Stimulated activated CD4-positive, alpha-beta T cell treated with anti-CD3 and anti-CD28 coated beads, Interleukin-4, amount 100 ng/mL, for 4 hours (primary cell): ENCODE measurements around the gene SIGLEC1.

Source experiments
- DNase-seq, 2 experiments: peaks; one replicate each; pipeline ENCODE4 v3.0.0-alpha.2; 2020

The SIGLEC1 gene

DNA sequence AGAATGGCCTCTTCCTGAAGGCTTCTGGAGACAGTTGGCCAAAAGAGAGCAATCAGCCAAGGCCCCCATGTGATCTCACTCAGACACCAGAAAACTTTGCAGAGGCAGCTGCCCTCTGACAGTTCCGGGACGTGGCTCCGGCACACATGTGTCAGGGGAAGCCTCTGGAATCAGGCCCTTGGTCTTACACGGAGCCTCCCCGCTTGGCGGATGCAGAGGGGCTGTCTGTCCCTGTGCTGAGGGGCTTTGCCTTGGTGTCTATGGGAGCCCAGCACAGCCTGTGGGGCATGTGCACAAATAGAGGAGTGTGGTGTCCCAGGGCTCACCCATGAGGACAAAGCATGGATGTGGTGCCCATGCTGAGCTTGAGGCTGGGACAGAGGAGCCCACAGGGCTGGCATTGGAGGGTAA lies 13.8 kb downstream of the SIGLEC1 start:
- DNase-seq = no peak

DNA sequence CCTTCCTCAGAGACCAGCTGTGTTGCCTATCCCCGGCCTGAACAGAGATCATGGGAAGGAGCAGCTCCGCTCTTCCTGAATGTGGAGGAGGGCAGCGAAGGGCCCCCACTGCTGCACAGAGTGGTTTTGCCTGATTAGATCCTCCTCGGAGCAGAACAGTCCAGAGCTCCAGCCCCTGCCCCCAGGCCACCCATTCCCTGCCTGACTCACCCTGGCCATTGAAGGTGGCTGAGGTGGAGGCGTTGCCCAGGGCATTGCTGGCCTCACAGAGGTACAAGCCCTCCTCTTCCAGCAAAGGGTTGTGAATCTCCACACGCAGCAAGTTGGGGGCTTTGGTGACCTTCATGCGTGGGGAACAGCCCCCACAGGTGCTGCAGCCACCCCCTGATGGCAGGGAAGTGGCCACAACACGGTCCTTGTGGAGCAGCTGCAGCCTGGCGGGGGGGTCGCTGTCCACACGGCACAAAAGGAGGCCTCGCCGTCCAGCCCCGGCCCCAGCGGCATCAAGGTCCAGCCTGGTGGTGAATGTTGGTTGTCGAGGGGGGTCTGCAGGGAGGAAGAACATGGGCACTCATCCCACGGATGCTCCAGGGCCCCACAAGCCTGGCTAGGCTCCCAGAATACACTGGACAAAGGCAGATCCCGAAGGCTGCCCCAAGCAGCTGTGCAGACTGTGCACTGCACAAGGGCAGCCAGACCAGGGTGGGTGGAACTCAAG lies 14.7 kb downstream of the SIGLEC1 start:
- DNase-seq = no peak

DNA sequence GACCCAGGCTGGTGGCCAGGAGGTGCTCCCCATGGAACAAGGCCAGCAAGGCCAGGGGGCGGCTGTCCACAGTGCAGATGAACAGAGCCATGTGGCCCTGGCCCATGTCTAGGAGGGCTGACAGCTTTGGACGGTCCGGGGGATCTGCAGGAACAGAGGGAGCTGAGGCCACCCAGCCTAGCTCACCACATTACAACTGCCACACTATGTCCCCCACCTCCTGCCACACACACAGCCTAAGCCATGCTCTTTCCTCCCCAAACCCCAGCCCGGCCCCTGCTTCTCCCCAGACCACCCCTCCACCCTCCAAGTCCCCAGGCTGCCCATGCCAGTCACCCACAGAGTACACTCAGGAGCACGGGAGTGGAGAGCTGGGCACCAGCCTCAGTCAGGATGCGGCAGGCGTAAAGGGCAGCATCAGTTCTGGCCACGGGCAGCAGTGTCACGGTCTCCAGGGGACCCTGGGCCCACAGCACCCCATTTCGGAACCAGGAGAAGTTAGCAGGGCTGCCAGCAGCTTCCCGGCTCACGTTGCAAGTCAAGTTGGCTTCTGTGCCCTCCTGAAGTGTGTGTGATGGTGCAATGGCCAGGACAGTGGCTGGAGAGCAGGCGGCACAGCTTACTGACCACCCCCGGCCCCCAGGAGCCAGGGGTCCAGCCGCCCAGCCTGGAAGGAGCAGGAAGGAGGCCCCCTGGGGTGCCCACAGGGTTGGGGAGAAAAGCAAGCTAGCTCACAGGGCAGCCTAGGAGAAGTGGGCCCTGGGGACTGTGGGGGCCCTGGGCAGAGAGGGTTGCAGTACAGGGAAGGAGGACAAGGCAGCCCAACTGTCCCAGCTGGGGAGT lies 15.4 kb downstream of the SIGLEC1 start:
- DNase-seq = no peak

DNA sequence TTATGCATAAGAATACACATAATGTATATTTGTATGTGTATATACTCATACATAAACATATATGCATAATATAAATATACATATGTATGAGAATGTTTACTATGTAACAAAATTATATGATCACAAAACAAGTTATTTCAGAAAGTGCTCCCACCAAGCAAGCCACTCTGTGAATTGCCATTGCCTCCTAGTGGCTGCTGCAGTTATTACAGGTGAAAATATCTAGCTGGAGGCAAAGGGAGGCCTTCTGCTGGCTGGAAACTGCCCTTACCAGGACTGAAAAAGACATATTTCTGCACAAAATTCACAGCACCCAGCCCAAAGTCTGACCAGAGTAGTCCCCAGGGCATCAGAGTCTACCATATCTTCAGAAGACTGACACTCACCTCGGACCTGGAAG lies 16.2 kb downstream of the SIGLEC1 start:
- DNase-seq = no peak

DNA sequence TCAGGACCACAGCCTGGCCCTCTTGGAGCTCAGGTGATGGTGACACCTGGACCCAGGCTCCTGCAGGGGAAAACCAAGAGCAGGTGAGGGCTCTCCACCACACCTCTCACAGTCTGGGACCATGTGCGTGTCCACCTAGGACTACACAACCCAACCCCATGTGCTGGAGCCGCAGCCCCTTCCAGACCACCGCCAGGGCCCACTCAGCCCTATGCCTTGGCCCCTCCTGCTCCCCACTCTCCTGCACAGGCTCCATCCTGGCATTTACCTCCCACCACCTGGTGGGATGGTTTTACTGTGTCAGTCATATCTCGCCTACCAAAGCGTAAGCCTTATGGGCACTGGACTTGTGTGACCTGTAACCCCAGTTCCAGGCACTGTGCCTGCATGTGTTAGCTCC lies 17.5 kb downstream of the SIGLEC1 start:
- DNase-seq = no peak

DNA sequence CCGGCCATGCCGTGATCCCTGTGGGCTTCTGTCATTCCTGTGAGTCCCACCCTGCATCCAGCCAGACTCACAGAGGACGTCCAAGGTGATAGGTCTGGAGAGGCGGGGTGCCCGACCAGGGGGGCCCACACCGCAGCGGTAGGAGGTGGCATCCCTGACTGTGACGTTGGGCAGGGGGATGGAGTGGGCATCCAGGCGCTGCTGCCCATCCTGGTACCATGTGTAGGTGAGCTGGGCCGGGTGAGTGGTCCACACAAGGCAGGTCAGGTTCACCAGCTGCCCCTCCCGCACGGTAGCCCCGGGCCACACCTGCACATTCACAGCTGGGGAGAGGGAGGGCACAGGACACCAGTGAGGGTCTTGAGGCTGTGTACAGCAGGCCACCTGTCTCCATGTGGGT lies 19.0 kb downstream of the SIGLEC1 start:
- DNase-seq = no peak

DNA sequence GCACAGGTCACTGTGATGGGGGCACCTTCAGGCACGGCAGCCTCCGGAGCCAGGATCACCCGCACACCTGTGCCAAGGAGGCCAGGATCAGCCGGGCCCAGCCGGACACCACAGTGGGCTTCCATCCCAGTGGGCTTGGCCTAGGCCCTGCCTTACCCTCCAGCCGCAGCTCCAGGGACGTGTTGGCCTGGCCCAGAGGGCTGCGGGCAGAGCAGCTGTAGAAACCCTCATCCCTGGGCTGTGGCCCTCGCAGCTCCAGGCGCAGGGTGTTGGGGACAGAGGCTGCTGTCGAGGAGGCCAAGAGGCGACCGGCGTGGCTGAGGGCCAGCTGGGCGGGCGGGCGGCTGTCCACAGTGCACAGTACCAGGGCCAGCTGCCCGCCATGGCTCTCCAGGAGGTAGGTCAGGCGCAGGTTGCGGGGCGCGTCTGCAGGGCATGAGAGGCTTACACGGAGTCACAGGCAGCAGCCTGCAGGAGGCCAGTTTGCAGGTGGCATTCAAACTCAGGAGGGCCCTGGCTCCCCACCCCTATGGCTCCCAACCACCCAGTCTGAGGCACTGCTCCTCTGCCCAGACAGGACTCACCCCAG lies 19.6 kb downstream of the SIGLEC1 start:
- no peak for DNase-seq

DNA sequence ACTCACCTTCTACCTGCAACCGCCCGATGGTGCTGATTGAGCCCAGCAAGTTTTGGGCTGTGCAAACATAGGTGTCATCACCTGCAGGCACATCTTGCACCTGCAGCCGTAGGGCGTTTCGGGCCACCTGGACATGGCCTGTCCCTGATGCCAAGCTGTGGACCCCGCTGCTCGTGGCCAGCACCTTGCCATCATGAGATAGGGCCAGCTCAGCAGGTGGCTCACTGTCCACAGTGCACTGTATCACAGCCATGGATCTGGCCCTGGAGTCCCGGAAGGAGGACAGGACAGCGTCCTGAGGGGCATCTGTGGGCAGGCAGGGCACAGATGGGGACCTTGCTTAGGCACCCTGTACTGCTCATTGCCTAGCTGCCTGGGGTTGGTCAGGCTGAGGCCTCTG lies 20.5 kb downstream of the SIGLEC1 start:
- DNase-seq = no peak

DNA sequence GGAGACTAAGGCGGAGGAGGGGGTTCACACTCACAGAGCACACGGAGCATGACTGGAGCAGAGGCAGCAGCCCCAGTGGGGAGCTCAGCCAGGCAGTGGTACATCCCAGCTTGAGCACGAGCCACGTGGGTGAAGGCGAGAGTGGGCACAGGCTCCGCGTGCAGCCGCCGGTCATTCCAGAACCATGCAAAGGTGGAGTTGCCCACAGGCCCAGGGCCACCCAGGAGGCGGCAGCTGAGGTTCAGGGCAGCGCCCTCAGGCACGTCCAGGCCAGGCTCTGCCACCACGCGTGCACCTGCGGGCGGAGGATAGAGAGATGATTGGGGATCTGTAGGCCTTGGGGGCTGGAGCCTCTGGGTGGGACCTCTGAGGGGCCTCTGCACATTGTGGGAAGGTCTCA lies 21.1 kb downstream of the SIGLEC1 start:
- DNase-seq = no peak

DNA sequence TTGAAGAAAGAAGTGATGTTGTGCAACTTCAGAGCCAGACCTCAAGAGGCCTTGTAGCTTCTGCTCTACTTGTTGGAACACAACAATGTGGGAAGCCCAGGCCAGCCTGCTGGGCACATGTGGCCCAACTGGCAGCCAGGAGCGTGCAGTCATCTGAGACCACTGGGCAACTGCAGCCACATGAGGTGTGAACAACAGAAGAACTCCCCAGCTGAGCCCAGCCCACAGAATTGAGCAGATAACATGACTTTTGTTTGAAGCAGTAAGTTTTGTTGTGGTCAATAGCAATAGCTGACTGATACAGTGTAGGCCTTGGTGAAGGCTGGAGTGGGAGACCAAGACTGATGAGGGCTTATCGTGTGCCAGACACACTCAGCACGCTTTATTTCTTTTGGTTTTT lies 22.0 kb downstream of the SIGLEC1 start:
- DNase-seq = no peak

DNA sequence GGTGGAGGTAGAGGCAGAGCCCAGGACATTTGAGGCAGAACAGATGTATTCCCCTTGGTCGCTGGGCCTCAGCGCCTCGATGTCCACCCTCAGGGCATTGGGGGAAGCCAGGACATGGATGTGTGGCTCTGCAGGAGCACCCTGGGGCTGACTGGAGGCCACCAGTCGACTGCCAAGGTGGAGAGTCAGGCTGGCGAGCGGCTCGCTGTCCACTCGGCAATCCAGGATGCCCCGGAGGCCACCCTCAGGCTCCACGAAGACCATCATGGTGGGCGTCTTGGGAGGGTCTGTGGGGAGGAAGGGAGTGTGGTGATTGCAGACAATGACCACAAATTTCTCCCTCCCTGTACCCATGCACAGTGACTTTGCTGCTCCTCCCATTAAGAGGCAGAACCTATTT lies 22.4 kb downstream of the SIGLEC1 start:
- DNase-seq = no peak

DNA sequence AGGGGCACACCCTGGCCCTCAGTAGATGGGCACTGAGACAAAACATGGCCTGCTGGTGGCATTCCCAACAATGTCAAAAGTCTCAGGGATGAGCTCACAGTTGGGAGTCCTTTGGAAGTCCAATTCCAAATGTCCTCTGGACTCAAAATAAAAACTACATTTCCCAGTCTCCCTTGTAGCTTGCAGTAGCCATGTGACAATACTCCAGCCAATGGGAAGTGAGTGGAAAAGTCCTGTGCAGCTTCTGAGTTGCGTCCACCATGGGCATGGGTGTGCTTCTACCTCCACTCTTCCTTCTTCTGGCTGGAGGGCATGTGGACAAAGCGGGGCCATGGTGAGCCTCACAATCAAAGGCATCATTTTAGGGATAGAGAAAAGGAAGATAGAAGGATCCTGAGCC lies 24.7 kb downstream of the SIGLEC1 start:
- no peak for DNase-seq

DNA sequence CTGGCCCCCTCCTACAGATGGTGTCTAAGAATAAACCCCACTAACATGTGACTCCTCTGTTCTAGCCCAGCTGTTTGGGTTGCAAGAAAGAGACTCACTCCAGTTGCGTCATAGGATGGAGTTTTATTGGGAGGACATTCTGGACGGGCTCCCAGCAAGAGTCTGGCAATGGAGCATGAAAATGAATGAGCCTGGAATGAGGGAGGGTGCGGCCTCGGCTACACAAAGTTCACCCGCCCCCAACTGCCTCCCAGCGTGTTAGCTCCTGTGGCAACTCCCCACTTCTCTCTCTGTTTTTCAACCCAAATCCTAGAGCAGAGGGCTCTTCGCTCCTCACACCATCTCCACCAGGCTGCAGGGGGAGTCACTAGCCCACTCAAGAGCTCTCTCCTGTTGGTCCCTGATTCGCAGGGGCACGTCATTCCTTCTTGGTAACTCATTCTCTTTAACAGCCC lies 25.5 kb downstream of the SIGLEC1 start:
- DNase-seq = no peak

DNA sequence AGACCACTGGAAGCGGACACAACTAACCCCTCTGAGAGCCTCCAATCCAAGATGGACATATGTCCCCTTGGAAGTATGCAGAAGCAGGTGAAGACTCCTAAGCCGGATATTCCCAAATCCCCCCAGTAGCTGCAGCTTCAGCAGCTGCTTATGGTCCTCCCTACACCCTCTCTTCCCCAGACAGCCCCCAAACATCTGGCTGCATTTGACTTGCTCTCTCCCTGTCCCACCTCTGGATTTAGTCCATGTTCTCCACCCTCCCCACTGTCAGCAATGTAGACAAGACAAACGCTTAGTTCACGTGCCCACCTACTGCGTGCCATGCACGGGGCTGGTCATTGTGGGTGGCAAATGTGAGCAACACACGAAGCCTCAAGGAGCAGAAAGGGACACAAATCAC lies 26.0 kb downstream of the SIGLEC1 start:
- DNase-seq = no peak

DNA sequence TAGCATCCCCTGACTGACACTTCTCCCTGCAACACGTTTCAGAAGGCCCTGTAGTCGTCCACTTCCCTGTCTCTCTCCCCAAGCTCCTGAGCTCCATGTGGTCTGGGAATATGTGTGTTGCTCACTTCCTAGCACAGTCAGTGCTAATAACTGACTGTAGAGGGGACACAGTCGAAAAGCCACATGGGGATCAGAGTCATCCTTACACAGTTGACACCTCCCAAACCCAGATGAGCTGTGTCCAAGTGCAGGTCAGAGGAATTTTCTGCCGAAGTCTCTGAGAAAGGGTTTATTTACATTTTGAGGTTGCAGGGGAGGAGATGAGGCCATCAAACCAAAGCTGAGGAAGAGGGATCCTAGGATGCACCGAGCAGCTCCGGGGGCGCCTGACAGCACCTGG lies 27.1 kb downstream of the SIGLEC1 start:
- no peak for DNase-seq

DNA sequence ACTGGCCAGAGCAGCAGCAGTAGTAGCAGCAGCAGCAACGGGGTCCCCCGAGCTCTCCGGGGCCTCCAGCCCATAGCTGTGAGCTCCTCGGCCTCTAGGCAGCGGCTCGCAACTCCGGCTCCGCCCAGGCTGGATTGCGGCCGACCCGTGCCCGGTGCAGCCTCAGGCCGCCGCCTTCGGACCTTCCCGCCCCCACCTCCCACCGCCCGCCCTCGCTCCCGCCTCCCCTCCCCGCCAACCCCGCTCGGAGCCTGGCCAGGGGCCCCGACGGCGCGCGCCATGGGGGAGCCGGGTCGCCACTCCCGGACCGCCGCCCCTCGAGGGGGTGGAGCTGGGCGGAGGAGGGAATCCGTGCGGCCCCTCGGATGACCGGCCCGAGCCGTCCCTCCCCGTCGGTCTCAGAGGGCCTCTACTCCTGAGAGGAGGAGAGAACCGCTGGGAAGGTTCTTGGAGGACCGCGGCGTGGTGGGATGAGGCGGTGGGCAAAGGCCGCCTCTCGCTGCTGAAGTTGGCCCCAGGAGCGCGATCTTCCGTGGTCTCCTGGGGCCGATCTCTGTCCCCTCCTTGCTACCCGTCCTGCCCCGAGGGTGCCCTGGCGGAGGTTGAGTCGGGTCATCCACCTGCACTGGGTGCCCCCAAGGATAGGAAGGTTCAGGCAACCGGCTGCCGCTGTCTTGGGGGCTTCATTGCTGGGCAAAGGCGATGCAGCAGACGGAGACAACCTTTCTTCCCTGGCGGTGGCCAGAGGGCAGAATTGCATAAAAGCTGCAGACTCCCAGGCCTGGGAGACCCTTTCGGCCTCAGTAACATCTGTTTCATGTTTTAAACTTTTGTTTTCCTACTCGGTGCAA lies 30.2 kb downstream of the SIGLEC1 start, which contains the start of gene ADAM33:
TSS of gene ADAM33 (minus strand) at position 80 of the 851 bp plus-strand sequence. CDS start at position 74, 6 bp downstream.
- no peak for DNase-seq

DNA sequence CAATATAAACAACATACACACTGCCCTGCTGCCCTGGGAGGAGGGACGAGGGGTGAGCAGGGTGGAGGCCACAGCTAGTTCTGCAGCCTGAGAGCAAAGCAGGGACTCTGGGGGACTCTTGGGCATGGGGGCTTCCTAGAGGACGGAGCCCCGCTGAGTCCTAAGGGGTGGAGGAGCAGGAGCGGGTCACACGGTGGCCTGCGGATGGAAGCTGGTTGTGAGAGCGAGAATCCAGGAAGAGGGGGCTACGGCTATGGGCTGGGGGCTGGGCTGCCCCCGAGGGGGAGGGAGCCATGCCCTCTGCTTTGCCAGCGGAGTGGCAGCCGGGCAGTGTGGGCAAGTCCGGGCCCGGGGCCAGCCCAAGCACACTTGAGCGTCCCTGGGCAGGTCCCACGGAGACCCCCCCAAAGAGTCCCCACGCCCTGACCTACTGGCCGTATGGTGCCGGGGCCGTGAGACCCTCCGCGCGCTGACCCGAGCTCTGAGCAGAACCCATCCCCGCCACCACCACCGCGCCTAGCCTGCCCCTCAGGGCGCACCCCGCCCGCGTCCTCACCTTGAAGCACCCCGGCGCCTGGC lies 31.0 kb downstream of the SIGLEC1 start:
- no peak for DNase-seq

DNA sequence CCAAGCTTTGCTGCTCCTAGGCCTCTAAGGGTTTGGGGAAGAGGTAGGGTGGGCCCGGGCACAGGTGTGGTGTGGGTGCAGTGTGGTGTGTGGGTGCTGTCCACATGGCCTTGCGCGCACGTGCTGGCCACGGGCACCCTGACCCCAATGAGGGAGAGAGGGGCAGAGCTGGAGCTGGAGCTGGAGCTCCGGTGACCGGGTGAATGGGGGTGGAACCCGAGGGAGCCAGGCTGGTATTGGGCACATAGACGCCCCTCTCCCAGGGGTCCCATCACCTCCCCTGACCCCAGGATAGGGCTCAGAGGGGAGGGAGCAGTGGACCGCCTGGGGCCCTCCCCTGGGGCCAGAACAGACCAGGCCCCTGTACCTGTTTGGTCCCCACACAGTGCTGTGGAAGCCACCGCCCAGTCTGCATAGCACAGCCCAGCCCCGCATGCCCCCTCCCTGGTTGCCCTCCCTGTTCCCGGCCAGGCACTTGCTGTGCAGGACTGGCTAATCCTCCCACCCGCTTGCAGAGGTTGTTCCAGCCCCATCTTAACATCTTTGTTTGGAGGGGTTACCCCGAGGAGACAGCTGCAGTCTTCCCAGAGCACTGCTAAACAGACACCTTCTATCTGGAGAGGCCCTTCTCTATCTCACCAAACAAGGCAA lies 31.6 kb downstream of the SIGLEC1 start:
- DNase-seq = no peak

DNA sequence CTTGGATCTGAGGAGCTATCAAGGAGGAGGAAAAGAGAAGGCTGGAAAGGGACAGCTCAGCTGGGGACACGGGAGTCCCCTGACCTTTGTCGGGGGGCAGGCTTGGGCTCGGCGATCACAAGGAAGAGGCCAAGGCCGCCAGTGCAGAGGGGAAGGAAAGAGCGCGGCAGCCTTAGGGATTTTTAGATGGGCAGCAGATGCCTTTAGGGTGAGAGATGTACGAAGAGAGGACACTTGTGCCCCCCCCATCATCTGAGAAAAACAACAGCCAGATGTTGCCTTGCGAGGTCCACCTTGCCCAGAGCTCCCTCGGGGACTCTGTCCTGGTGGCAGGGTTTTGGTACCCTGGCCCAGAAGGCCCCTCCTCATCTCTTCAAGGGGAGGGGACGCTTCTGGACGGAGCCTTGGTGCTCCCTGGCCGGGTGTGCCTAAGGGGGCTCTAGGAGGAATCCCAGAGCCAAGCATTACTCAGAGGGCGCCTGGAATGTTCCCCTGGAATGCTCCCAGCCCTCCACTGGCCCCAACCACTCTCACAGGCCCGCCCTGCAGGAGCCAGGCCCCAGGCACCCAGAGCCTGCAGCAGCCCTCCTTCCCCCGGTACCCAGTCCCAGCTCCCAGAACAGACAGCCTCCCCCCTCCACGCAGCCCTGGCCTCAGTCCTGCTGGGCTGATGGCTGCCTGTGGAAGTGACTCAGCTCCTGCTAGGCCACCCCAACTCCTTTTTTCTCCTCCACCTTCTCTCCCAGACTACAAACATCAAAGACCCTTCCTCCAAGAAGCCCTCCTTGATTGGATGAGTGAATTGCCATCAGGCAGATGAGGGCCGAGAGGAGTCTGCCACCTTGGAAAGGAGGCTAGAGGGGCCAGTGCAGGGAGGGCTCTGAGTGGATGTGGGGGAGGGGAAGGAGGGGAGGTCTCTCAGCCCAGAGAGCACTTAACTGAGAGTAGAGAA lies 32.4 kb downstream of the SIGLEC1 start:
- no peak for DNase-seq

DNA sequence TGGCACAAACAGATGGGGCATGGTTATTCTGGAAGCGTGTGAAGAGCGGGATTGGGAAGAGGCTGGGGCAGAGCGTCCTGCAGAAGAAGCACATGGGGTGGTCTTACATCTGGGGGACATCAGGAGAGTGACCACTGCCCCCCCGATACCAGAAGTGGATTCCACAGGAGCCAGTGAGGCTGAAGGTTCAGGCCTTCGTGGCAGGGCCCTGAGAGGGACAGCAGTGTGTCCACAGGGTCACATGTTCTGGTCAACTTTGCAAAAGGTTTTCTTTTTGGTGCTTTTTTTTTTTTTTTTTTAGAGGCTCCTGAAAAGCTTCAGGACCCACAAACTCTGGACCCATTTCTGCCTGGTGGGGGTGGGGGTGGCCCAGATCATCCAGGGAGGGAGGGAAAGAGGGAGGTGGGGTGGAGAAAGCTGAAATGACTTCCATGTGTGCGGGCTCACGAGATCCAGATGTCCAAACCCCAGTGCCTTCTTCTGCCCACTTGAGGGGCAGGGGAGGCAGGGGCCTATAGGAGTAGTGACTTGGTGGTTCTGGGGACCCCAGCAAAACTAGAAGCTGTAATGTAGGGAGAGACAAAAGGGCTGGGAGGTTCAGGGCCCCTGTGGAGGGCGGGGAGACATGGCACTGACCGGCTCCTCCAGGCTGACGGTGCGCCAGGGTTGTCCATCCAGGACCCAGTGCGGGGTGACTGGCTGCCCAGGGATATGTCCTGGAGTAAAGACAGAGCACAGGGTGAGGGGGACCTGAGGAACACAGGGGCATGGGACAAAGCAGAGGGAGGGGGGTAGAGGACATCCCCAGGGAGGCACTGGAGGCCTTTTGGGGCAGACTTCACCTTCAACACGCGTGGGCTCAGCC lies 33.3 kb downstream of the SIGLEC1 start:
- no peak for DNase-seq
